CD4-positive, alpha-beta T cell treated with Interleukin-12 subunit alpha and Interleukin-12 subunit beta, for 1 hour (primary cell): ENCODE results near the gene TAF7L.
"Not testable (repeated sequence)": the region's sequence is repeated elsewhere in the genome, so short reads cannot be mapped to it uniquely, and the experiment has no call there.

Experiments
- DNase-seq: peaks from one replicate; pipeline ENCODE4 v3.0.0-alpha.2; 2020

Gene TAF7L, protein sequence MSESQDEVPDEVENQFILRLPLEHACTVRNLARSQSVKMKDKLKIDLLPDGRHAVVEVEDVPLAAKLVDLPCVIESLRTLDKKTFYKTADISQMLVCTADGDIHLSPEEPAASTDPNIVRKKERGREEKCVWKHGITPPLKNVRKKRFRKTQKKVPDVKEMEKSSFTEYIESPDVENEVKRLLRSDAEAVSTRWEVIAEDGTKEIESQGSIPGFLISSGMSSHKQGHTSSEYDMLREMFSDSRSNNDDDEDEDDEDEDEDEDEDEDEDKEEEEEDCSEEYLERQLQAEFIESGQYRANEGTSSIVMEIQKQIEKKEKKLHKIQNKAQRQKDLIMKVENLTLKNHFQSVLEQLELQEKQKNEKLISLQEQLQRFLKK

GRCh38 chrX:101290957-101291603, at the start of gene TAF7L:
TSS of gene TAF7L (minus strand) at chrX:101291334. CDS start at chrX:101287543, 3,791 bp downstream.
- no peak for DNase-seq

GRCh38 chrX:101337776-101338271, 46.7 kb upstream of the TAF7L start:
- no peak for DNase-seq

- not testable (repeated sequence) for DNase-seq
Observed at GRCh38 chrX:101334310-101334709, 43.2 kb upstream of the TAF7L start.

GRCh38 chrX:101326600-101326999, 35.5 kb upstream of the TAF7L start:
- not testable (repeated sequence) for DNase-seq

DNA sequence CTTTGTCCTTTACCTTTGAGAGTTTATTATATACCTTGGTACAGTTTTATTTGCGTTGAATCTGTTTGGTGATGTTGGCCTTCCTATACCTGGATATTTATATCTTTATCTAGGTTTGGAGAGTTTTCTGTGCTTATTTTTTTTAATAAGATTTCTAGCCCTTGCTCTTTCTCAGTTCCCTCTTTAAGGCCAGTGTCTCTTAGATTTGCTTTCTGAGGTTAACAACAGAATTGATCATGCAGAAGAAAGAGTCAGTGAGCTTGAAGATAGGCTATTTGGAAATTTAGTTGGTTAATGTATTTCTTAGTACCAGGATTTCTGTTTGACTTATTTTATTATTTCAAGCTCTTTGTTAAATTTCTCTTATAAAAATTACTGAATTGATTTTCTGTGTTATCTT, 12.7 kb upstream of the TAF7L start:
- DNase-seq, result no peak

- DNase-seq, result not testable (repeated sequence)
Observed at GRCh38 chrX:101295603-101296002, 4.5 kb upstream of the TAF7L start.

- DNase-seq, result peak; percentile 41
Observed at GRCh38 chrX:101287402-101287801, 3.7 kb downstream of the TAF7L start.

- no peak for DNase-seq
Observed at GRCh38 chrX:101276238-101276637, 14.9 kb downstream of the TAF7L start.

DNA sequence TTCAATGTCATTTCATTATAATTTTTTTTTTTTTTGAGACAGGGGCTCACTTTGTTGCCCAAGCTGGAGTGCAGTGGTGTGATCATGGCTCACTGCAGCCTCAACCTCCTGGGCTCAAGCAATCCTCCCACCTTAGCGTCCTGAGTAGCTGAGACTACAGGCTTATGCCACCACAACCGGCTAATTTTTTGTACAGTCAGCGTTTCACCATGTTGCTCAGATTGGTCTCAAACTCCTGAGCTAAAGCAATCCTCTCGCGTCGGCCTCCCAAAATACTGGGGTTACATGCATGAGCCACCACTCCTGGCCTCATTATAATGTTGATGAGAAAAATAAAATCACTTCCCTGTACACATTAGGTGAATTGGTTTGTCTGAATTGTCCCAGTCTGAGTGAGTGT, 16.9 kb downstream of the TAF7L start:
- no peak for DNase-seq

GRCh38 chrX:101265869-101266428, 25.2 kb downstream of the TAF7L start:
- no peak for DNase-seq

DNA sequence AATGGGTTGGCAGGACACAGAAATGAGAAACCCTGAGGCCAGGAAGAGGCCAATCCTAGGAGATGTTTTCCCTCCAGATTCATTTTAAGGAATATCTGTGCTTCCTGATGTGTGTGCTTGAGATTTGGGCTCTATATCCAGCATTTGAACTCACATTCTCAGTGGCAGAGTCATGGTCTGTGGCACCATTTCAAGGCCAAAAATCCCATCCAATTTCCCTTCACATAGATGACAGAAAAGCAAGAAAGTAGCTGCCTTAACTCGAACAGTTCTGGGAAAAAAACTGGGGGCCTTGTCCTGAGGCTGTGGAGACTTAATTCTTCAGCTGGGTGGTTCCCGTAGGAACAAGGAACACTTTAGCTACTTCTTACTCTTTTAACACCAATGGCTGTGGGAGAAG, 27.4 kb downstream of the TAF7L start:
- DNase-seq, result no peak

- no peak for DNase-seq
Observed at GRCh38 chrX:101262590-101262989, 28.5 kb downstream of the TAF7L start.

GRCh38 chrX:101260435-101260834, 30.7 kb downstream of the TAF7L start:
- no peak for DNase-seq

DNA sequence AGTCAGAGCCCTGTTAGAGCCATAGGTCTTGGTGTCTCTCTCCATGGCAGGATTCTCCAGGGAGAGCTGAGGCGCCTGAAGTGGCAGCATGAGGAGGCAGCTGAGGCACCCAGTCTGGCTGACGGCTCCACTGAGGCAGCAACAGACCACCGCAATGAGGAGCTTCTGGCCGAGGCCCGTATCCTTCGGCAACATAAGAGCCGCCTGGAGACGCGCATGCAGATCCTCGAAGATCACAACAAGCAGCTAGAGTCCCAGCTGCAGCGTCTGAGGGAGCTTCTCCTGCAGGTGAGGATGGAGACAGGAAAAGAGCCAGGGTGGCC, 32.9 kb downstream of the TAF7L start:
- DNase-seq, result no peak

DNA sequence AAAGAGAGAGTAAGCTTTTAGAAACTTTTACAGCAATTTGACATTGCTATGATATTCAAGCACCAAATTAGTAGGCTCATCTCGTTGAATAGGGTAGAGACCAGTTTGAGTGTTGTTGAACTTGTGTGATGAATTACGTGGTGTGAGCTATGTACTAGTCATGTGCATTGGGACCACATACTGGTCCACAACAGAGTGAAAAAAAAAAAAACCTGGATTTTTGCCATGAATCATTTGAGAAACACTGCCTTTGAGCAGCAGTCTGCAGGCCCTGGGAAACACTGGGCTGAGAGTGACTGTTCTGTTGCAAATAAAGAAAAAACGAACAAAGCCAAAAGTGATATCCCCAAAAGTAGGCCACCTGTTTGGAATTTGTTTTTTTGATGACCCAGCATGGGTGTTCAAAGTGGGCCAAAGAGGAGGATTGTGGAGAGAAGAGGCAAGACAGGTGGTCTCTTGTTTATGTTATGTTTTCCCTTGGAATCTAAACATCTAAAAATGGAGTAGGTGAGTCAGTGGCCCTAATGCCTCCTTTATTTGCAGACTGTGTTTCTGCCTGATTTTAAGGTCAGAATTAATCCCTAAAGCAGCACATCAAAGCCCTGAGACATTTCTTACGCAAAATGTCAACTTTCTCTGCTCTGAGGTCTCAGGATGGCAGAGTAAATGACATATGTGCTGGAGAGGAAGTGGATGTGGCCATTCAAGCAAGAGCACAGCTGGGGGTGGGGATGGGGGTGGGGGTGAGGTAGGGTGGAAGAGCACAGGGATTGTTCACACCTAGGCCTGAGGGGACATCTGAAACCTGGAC, 33.5 kb downstream of the TAF7L start:
- DNase-seq, result no peak

DNA sequence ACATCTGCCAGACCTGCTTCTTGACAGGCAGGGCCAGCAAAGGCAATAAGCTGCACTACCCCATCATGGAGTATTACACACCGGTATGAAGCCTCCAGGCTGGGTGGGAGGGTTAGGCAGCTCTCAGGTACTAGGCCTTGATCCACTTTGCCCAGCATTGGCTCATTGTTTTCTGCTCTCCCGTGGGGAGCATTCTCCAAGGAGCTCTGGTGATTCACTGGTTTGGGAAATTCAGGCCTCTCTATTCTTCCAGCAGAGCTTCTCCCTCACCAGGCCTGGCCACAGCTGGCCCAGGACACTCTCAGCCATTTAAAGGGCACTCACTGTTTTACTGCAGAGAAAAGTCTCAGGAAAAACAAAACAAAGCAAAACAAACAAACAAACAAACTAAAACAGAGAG, 38.5 kb downstream of the TAF7L start:
- DNase-seq, result no peak

DNA sequence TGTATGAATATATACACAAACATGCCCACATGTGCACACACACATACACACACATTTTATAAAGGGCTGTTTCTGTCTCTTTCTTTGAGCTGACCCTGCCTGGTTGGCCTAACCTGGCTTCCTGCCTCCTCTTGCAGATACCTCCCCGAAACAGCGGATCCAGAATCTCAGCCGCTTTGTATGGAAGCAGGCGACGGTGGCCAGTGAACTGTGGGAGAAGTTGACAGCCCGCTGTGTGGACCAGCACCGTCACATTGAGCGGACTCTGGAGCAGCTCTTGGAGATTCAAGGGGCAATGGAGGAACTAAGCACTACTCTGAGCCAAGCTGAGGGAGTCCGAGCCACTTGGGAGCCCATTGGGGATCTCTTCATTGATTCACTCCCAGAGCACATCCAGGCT, 49.6 kb downstream of the TAF7L start:
- no peak for DNase-seq

GRCh38 chrX:101237041-101237440, 54.1 kb downstream of the TAF7L start:
- DNase-seq, result no peak

GRCh38 chrX:101232316-101232715, 58.8 kb downstream of the TAF7L start:
- no peak for DNase-seq

- DNase-seq, result no peak
Observed at GRCh38 chrX:101231080-101231479, 60.1 kb downstream of the TAF7L start.

- no peak for DNase-seq
Observed at GRCh38 chrX:101230636-101231035, 60.5 kb downstream of the TAF7L start.

GRCh38 chrX:101229170-101229569, 62.0 kb downstream of the TAF7L start:
- DNase-seq, result no peak

GRCh38 chrX:101223226-101223625, 67.9 kb downstream of the TAF7L start:
- DNase-seq, result no peak
